Upper lobe of left lung (tissue), 6 donors: ENCODE data around the gene HOXB4. TPM values are rescaled to one million over a fixed set of nuclear protein-coding genes. Genes with fewer than 3 reads are reported as not detected.

ENCODE experiments used
- ATAC-seq, 2 donors: fragments of 200-7000 bp; cut with Tn5 transposase; one replicate each; pipeline ENCODE4 v1.9.1; 2022; ENCODE audit warnings: mild to moderate bottlenecking in 2 of 2, moderate library complexity in 2 of 2; ENCODE audit not compliant: low FRiP score in 2 of 2
- DNase-seq, 2 donors: peaks; one replicate each; pipeline ENCODE4 v3.0.0-alpha.2; 2019 to 2020
- H3K27ac ChIP-seq, 4 donors: fragments of 200-600 bp; sonication (generic); one replicate each; pipeline ENCODE4 v1.5.1; 2016 to 2019
- H3K27me3 ChIP-seq, 4 donors: fragments of 200-600 bp; sonication (generic); one replicate each; pipeline ENCODE4 v1.5.1; 2017 to 2019
- H3K36me3 ChIP-seq, 4 donors: fragments of 200-600 bp; sonication (generic); one replicate each; pipeline ENCODE4 v1.5.1; 2016 to 2019
- H3K4me1 ChIP-seq, 4 donors: fragments of 200-600 bp; sonication (generic); one replicate each; pipeline ENCODE4 v1.5.1; 2018 to 2019
- H3K4me3 ChIP-seq, 4 donors: fragments of 200-600 bp; sonication (generic); one replicate each; pipeline ENCODE4 v1.5.1; 2017 to 2019; ENCODE audit warnings: mild to moderate bottlenecking in 2 of 4, moderate library complexity in 1 of 4
- H3K9me3 ChIP-seq, 4 donors: fragments of 200-600 bp; sonication (generic); one replicate each; pipeline ENCODE4 v1.5.1; 2018 to 2019
- EP300 ChIP-seq, 4 donors: sonication (generic); formaldehyde crosslinking; IDR thresholded peaks; one replicate each; pipeline ENCODE4 v1.5.1; 2017; ENCODE audit warnings: antibody characterized with exemption in 4 of 4, control low read depth in 2 of 4
- POLR2A ChIP-seq, 4 donors: fragments of 450-650 bp; IDR thresholded peaks; one replicate each; pipeline ENCODE4 v1.5.1; 2016 to 2017; ENCODE audit warnings: antibody characterized with exemption in 4 of 4, mild to moderate bottlenecking in 2 of 4
- POLR2AphosphoS5 ChIP-seq, 2 donors: sonication (generic); formaldehyde crosslinking; IDR thresholded peaks; one replicate each; pipeline ENCODE4 v1.5.1; 2017; ENCODE audit warnings: antibody characterized with exemption in 2 of 2
- WGBS, 2 donors: methylation state at CpG; one replicate each; pipeline ENCODE4 v1.1.5; 2017 to 2018; 5-methylcytosine and 5-hydroxymethylcytosine counted together
- total RNA-seq, 6 donors: library from RNA; depleted of rRNA in 4 of 6; stranded (reverse); fragments of >200 nt in 4 of 6; gene quantifications; one replicate each; pipeline versions ENCODE4 v1.1.0 to v1.2.1, GENCODE V29; 2016 to 2021
- TF ChIP-seq, protein P1 (sequence below), 6 experiments: fragments of 450-650 bp in 4 of 6; fragments of 200-600 bp in 2 of 6; sonication (generic) in 2 of 6; IDR thresholded peaks; one replicate each; pipeline ENCODE4 v1.5.1; 2016 to 2019; ENCODE audit warnings: antibody characterized with exemption in 6 of 6
- donor health status: DM: no; HTN: no; CAD: no; lungs with moderate emphysema.
- donor health status: DM: no; HTN: yes; CAD: no; lungs with severe emphysema.

Gene HOXB4
- total RNA-seq, 6 donors from 2014 or later, result 0.61 to 5.6 (median 2.0) TPM

- 52 to 56% methylated on average over 5 of the region's 5 CpGs for WGBS, 2 donors
Observed at GRCh38 chr17:48556229-48556575, 21.9 kb downstream of the HOXB4 start.

GRCh38 chr17:48555258-48556228, 22.6 kb downstream of the HOXB4 start:
- Histone ChIP-seq H3K9me3 (no peaks in the 10 kb centered on the region), H3K27ac (peak overlapping the region; percentile 60 to 86 (median 79)), H3K36me3 (no peaks in the 10 kb centered on the region), H3K4me1 (peaks cover 3 to 13% (median 4%) of the 10 kb centered on the region in 4 donors), H3K27me3 (peaks cover 0 to 25% (median 11%) of the 10 kb centered on the region in 4 donors), H3K4me3 (peak overlapping the region in 3 of 4 donors; percentile 14 to 40 (median 35))
- DNase-seq, result peak in 1 of 2 donors; percentile 74
- TF ChIP-seq POLR2AphosphoS5 (IDR thresholded peaks at IDR 0.05), result no peak
- no peak for TF ChIP-seq EP300 (IDR thresholded peaks at IDR 0.05)
- TF ChIP-seq, protein P1, sequence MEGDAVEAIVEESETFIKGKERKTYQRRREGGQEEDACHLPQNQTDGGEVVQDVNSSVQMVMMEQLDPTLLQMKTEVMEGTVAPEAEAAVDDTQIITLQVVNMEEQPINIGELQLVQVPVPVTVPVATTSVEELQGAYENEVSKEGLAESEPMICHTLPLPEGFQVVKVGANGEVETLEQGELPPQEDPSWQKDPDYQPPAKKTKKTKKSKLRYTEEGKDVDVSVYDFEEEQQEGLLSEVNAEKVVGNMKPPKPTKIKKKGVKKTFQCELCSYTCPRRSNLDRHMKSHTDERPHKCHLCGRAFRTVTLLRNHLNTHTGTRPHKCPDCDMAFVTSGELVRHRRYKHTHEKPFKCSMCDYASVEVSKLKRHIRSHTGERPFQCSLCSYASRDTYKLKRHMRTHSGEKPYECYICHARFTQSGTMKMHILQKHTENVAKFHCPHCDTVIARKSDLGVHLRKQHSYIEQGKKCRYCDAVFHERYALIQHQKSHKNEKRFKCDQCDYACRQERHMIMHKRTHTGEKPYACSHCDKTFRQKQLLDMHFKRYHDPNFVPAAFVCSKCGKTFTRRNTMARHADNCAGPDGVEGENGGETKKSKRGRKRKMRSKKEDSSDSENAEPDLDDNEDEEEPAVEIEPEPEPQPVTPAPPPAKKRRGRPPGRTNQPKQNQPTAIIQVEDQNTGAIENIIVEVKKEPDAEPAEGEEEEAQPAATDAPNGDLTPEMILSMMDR (IDR thresholded peaks at IDR 0.05), result peak in 2 of 6 experiments; percentile 9 to 50
- ATAC-seq, result peak in 1 of 2 donors; percentile 25
- 12 to 16% methylated on average over 29 to 36 of the region's 36 CpGs for whole genome bisulfite sequencing, 2 donors

More at GRCh38 chr17:48556229-48556575, 21.9 kb downstream of the HOXB4 start:
- no peak for TF ChIP-seq EP300 (IDR thresholded peaks at IDR 0.05)
- TF ChIP-seq, protein P1 (IDR thresholded peaks at IDR 0.05), result no peak
- TF ChIP-seq POLR2A (IDR thresholded peaks at IDR 0.05), result no peak
- no peak for TF ChIP-seq POLR2AphosphoS5 (IDR thresholded peaks at IDR 0.05)
- no peaks in the 10 kb centered on the region for H3K36me3 ChIP-seq
- peaks cover 4 to 8% (median 5%) of the 10 kb centered on the region in 4 donors for H3K4me1 ChIP-seq
- DNase-seq, result no peak
- H3K27ac ChIP-seq, result peak overlapping the region; percentile 56 to 86 (median 68)
- H3K27me3 ChIP-seq, result peaks cover 0 to 21% (median 10%) of the 10 kb centered on the region in 4 donors
- H3K4me3 ChIP-seq, result no peak overlapping the region
- H3K9me3 ChIP-seq, result no peaks in the 10 kb centered on the region
- ATAC-seq, result no peak

DNA sequence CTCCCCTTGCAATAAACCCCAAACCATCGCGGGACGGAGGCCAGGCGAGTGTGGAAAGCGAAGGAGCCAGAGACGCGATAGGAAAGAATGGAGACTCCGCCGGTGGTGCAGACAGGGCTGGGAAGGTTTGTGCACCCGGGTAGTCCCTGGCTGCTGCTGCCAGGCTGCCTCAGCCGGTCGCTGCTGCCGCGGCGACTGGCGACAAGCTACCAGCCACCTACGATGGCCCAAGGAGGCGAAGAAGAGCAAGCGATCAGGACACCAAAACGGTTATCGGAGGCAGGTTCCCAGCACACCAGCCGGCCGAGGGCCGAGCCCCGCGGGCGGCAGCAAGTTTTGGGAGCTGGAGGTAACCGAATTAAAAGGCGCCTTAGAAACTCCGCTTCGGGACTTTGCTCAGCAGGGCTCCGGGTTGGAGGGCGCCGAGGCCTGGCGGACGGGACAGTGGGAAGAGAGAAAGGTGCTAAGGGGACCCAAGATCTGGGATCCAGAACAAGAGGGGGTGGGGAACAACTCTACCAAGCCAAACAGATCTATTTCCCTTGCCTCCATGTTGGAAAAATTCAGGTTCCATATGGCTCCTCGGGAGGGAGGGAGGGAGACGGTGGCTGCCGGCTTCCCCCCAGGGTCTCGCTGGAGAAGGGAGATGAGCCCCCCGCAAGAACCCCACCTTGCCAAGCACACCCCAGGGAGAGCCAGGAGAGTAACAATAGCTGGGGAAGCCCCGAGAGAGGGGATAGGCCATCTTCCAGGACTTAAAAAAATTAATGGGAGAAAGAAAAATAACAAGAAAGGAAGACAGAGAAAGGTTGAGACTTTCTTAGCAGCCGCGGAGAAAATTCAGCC, 23.5 kb downstream of the HOXB4 start:
- H3K4me1 ChIP-seq, result peaks cover 2 to 17% (median 6%) of the 10 kb centered on the region in 4 donors
- ATAC-seq (no peak), DNase-seq (peak in 1 of 2 donors; percentile 79)
- peak overlapping the region in 3 of 4 donors; percentile 14 to 40 (median 33) for H3K4me3 ChIP-seq
- TF ChIP-seq POLR2AphosphoS5 (IDR thresholded peaks at IDR 0.05) (no peak), POLR2A (IDR thresholded peaks at IDR 0.05) (no peak), EP300 (IDR thresholded peaks at IDR 0.05) (no peak)
- TF ChIP-seq, protein P1 (IDR thresholded peaks at IDR 0.05), result no peak
- 42 to 49% methylated on average over 26 to 44 of the region's 44 CpGs for WGBS, 2 donors
- no peaks in the 10 kb centered on the region for H3K9me3 ChIP-seq
- H3K36me3 ChIP-seq, result no peaks in the 10 kb centered on the region
- H3K27ac ChIP-seq, result peak overlapping the region; percentile 56 to 86 (median 72)
- peaks cover 0 to 29% (median 13%) of the 10 kb centered on the region in 4 donors for H3K27me3 ChIP-seq

GRCh38 chr17:48553826-48554225, 24.3 kb downstream of the HOXB4 start:
- TF ChIP-seq, protein P1 (IDR thresholded peaks at IDR 0.05), result no peak
- TF ChIP-seq EP300 (IDR thresholded peaks at IDR 0.05), result no peak
- no peak for TF ChIP-seq POLR2A (IDR thresholded peaks at IDR 0.05)
- TF ChIP-seq POLR2AphosphoS5 (IDR thresholded peaks at IDR 0.05), result no peak
- Histone ChIP-seq H3K36me3 (no peaks in the 10 kb centered on the region), H3K27ac (peak overlapping the region; percentile 60 to 86 (median 76)), H3K27me3 (peaks cover 0 to 29% (median 13%) of the 10 kb centered on the region in 4 donors), H3K4me1 (peaks cover 2 to 17% (median 6%) of the 10 kb centered on the region in 4 donors), H3K4me3 (peak overlapping the region in 2 of 4 donors; percentile 33 to 40), H3K9me3 (no peaks in the 10 kb centered on the region)
- DNase-seq (no peak), ATAC-seq (no peak)
- WGBS, 2 donors, result 55 to 60% methylated on average over 1 of the region's 1 CpG
